Hepatocyte (in vitro differentiated cells): ENCODE results near the gene RBM38. TPM values are rescaled to one million over a fixed set of nuclear protein-coding genes. Genes with fewer than 3 reads are reported as not detected.

Experiments
- DNase-seq: peaks from one replicate; pipeline ENCODE4 v3.0.0-alpha.2; 2016; ENCODE audit warnings: low spot score
- H2AFZ ChIP-seq: fragments of 200-600 bp; sonication (generic); 2 replicates; pipeline ENCODE4 v1.6.0; 2016; ENCODE audit warnings: antibody characterized with exemption, mild to moderate bottlenecking
- H3K27ac ChIP-seq: fragments of 200-600 bp; sonication (generic); 2 replicates; pipeline ENCODE4 v1.5.1; 2016; ENCODE audit warnings: mild to moderate bottlenecking
- H3K27me3 ChIP-seq: fragments of 200-600 bp; sonication (generic); 2 replicates; pipeline ENCODE4 v1.6.1; 2016
- H3K36me3 ChIP-seq: fragments of 200-600 bp; sonication (generic); replicated peaks from 2 replicates; pipeline ENCODE4 v1.5.1; 2016; ENCODE audit warnings: low read depth; ENCODE audit not compliant: insufficient read depth
- H3K4me1 ChIP-seq: fragments of 200-600 bp; sonication (generic); 2 replicates; pipeline ENCODE4 v1.5.1; 2016; ENCODE audit warnings: mild to moderate bottlenecking, moderate library complexity; ENCODE audit not compliant: insufficient read depth
- H3K4me2 ChIP-seq: fragments of 200-600 bp; sonication (generic); 2 replicates; pipeline ENCODE4 v1.6.0; 2016
- H3K4me3 ChIP-seq: fragments of 200-600 bp; sonication (generic); 2 replicates; pipeline ENCODE4 v1.5.1; 2016; ENCODE audit warnings: mild to moderate bottlenecking
- H3K79me2 ChIP-seq: fragments of 200-600 bp; sonication (generic); 2 replicates; pipeline ENCODE4 v1.6.0; 2017; ENCODE audit warnings: mild to moderate bottlenecking
- H3K9me2 ChIP-seq: fragments of 200-600 bp; sonication (generic); replicated peaks from 2 replicates; pipeline ENCODE4 v1.6.0; 2017; ENCODE audit warnings: mild to moderate bottlenecking; ENCODE audit not compliant: insufficient read depth
- H3K9me3 ChIP-seq: fragments of 200-600 bp; sonication (generic); 2 replicates; pipeline ENCODE4 v1.5.1; 2016; ENCODE audit warnings: low read depth, mild to moderate bottlenecking
- H4K20me1 ChIP-seq: fragments of 200-600 bp; sonication (generic); 2 replicates; pipeline ENCODE4 v1.6.0; 2016; ENCODE audit warnings: mild to moderate bottlenecking; ENCODE audit not compliant: insufficient read depth, poor library complexity, severe bottlenecking
- EZH2 ChIP-seq: fragments of 200-600 bp; sonication (generic); IDR thresholded peaks from 2 replicates; pipeline ENCODE4 v1.6.1; 2016; ENCODE audit warnings: antibody characterized with exemption, mild to moderate bottlenecking, borderline replicate concordance
- EZH2phosphoT487 ChIP-seq: fragments of 200-600 bp; sonication (generic); IDR thresholded peaks from one replicate; pipeline ENCODE4 v1.6.1; 2018; ENCODE audit warnings: antibody characterized with exemption, mild to moderate bottlenecking, low read depth, moderate library complexity; ENCODE audit not compliant: unreplicated experiment, severe bottlenecking
- WGBS: methylation state at CpG from one replicate; pipeline ENCODE4 v1.1.6; 2016; ENCODE audit warnings: low lambda C conversion rate; ENCODE audit errors: missing lambda C conversion rate; 5-methylcytosine and 5-hydroxymethylcytosine counted together
- polyA plus RNA-seq: library from polyadenylated mRNA; unstranded; fragments of >200 nt; fragmentation: Nextera tagmentation; extraction: Ambion mirVana; gene quantifications from 2 replicates; pipeline ENCODE4 v1.2.1, GENCODE V29; 2016
- total RNA-seq: library from RNA; depleted of rRNA; stranded (reverse); fragments of >200 nt; gene quantifications from 2 replicates; pipeline ENCODE4 v1.2.3, GENCODE V29; 2014
- TF ChIP-seq, protein P1 (sequence below): fragments of 200-600 bp; sonication (generic); IDR thresholded peaks from 2 replicates; pipeline ENCODE4 v1.5.1; 2016; ENCODE audit warnings: antibody characterized with exemption, mild to moderate bottlenecking; ENCODE audit not compliant: poor library complexity

RBM38 gene
- total and polyA plus RNA-seq, 2 experiments from 2014 or later: 16.1 to 19.6 TPM

- WGBS: 95% methylated on average over 9 of the region's 9 CpGs
- no peak overlapping the region for H3K4me2 ChIP-seq
- no peaks in the 10 kb centered on the region for H3K9me3 ChIP-seq
- H3K36me3 ChIP-seq: no peaks in the 10 kb centered on the region
- no peaks in the 10 kb centered on the region for H4K20me1 ChIP-seq
- H3K4me3 ChIP-seq: no peak overlapping the region
- H2AFZ ChIP-seq: no peak overlapping the region
- DNase-seq: no peak
- H3K4me1 ChIP-seq: no peaks in the 10 kb centered on the region
- H3K27me3 ChIP-seq: no peaks in the 10 kb centered on the region
- no peaks in the 10 kb centered on the region for H3K79me2 ChIP-seq
- no peak overlapping the region for H3K27ac ChIP-seq
- H3K9me2 ChIP-seq: no peaks in the 10 kb centered on the region
- no peak for TF ChIP-seq EZH2
- TF ChIP-seq, protein P1, sequence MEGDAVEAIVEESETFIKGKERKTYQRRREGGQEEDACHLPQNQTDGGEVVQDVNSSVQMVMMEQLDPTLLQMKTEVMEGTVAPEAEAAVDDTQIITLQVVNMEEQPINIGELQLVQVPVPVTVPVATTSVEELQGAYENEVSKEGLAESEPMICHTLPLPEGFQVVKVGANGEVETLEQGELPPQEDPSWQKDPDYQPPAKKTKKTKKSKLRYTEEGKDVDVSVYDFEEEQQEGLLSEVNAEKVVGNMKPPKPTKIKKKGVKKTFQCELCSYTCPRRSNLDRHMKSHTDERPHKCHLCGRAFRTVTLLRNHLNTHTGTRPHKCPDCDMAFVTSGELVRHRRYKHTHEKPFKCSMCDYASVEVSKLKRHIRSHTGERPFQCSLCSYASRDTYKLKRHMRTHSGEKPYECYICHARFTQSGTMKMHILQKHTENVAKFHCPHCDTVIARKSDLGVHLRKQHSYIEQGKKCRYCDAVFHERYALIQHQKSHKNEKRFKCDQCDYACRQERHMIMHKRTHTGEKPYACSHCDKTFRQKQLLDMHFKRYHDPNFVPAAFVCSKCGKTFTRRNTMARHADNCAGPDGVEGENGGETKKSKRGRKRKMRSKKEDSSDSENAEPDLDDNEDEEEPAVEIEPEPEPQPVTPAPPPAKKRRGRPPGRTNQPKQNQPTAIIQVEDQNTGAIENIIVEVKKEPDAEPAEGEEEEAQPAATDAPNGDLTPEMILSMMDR: no peak
Observed at GRCh38 chr20:57370316-57370715, 20.9 kb upstream of the RBM38 start.

GRCh38 chr20:57371363-57371762 lies 19.8 kb upstream of the RBM38 start:
- Histone ChIP-seq H3K9me3 (no peaks in the 10 kb centered on the region), H3K36me3 (no peaks in the 10 kb centered on the region), H3K4me1 (no peaks in the 10 kb centered on the region), H3K4me2 (no peak overlapping the region), H2AFZ (no peak overlapping the region), H3K79me2 (no peaks in the 10 kb centered on the region), H3K27me3 (no peaks in the 10 kb centered on the region), H3K9me2 (no peaks in the 10 kb centered on the region), H4K20me1 (no peaks in the 10 kb centered on the region), H3K4me3 (no peak overlapping the region), H3K27ac (no peak overlapping the region)
- TF ChIP-seq EZH2: no peak
- TF ChIP-seq EZH2phosphoT487: no peak
- TF ChIP-seq, protein P1: no peak
- no peak for DNase-seq
- 97% methylated on average over 4 of the region's 4 CpGs for WGBS

DNA sequence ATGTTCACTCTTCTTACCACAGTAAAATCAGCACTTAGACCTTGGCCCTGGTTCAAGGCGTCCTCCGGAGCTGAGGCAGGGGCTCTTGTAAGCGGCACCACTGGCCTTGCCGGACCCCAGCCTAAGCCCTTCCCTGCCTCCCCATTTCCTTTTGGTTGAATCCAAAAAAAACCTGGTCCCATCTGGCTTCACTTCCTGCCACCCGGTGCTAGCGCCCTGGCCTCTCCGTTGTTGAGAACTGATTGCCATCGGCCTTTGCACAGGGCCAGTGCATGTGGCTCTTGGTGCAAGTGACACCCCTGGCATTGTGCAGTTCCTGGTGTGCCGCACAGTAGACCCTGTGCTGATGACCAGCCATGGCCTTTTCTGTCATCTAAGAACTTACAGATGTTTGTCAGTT lies 19.0 kb upstream of the RBM38 start:
- TF ChIP-seq EZH2 (no peak), EZH2phosphoT487 (no peak)
- TF ChIP-seq, protein P1: no peak
- no peak overlapping the region for H2AFZ ChIP-seq
- H3K9me2 ChIP-seq: no peaks in the 10 kb centered on the region
- no peak overlapping the region for H3K4me3 ChIP-seq
- 94% methylated on average over 9 of the region's 9 CpGs for WGBS
- no peak overlapping the region for H3K27ac ChIP-seq
- H3K4me2 ChIP-seq: no peak overlapping the region
- H3K4me1 ChIP-seq: no peaks in the 10 kb centered on the region
- no peaks in the 10 kb centered on the region for H3K9me3 ChIP-seq
- H4K20me1 ChIP-seq: no peaks in the 10 kb centered on the region
- no peak for DNase-seq
- H3K36me3 ChIP-seq: no peaks in the 10 kb centered on the region
- no peaks in the 10 kb centered on the region for H3K79me2 ChIP-seq
- H3K27me3 ChIP-seq: no peaks in the 10 kb centered on the region
